ENCODE measurements around the gene GTPBP4.

DNA sequence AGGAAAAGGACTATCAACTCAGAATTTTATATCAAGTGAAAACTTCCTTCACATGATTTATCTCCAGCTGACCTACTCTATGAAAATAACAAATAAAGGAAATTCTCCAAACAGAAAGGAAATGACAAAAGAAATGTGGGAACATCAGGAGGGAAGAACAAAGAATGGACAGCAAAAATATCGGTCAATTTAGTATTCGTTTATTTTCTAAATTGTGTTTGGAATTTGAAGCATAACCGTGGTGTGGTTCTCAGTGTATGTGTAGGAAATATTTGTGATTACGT, 76.7 kb downstream of the GTPBP4 start:
- TF ChIP-seq POLR2A (IDR thresholded peaks at IDR 0.05), result no peak
- no peak for TF ChIP-seq CTCF (IDR thresholded peaks at IDR 0.05)
